Stimulated activated naive CD8-positive, alpha-beta T cell treated with anti-CD3 and anti-CD28 coated beads, Interleukin-15, amount 100 ng/mL, for 72 hours (primary cell): ENCODE results near the gene KNL1.

Source experiments
- ATAC-seq: fragments of 150-1000 bp; cut with Tn5 transposase; 2 replicates; pipeline ENCODE4 v1.10.0; 2021; ENCODE audit warnings: mild to moderate bottlenecking, moderate library complexity
- DNase-seq, 2 donors: peaks; one replicate each; pipeline ENCODE4 v3.0.0; 2021 to 2022
- H3K27ac Mint-ChIP-seq, 2 donors: one replicate each; pipeline ENCODE4 v1.8.0; 2022; ENCODE audit warnings: mild to moderate bottlenecking in 2 of 2, mixed read lengths in 2 of 2, moderate library complexity in 2 of 2
- H3K27me3 Mint-ChIP-seq: one replicate; pipeline ENCODE4 v1.8.0; 2022; ENCODE audit warnings: mixed read lengths
- H3K4me1 Mint-ChIP-seq: one replicate; pipeline ENCODE4 v1.8.0; 2022; ENCODE audit warnings: mild to moderate bottlenecking, mixed read lengths
- H3K4me3 Mint-ChIP-seq, 2 donors: one replicate each; pipeline ENCODE4 v1.8.0; 2022; ENCODE audit warnings: mild to moderate bottlenecking in 2 of 2, mixed read lengths in 2 of 2, moderate library complexity in 1 of 2
- H3K9me3 Mint-ChIP-seq, 2 donors: one replicate each; pipeline ENCODE4 v1.8.0; 2022; ENCODE audit warnings: mixed read lengths in 2 of 2

KNL1 gene, protein sequence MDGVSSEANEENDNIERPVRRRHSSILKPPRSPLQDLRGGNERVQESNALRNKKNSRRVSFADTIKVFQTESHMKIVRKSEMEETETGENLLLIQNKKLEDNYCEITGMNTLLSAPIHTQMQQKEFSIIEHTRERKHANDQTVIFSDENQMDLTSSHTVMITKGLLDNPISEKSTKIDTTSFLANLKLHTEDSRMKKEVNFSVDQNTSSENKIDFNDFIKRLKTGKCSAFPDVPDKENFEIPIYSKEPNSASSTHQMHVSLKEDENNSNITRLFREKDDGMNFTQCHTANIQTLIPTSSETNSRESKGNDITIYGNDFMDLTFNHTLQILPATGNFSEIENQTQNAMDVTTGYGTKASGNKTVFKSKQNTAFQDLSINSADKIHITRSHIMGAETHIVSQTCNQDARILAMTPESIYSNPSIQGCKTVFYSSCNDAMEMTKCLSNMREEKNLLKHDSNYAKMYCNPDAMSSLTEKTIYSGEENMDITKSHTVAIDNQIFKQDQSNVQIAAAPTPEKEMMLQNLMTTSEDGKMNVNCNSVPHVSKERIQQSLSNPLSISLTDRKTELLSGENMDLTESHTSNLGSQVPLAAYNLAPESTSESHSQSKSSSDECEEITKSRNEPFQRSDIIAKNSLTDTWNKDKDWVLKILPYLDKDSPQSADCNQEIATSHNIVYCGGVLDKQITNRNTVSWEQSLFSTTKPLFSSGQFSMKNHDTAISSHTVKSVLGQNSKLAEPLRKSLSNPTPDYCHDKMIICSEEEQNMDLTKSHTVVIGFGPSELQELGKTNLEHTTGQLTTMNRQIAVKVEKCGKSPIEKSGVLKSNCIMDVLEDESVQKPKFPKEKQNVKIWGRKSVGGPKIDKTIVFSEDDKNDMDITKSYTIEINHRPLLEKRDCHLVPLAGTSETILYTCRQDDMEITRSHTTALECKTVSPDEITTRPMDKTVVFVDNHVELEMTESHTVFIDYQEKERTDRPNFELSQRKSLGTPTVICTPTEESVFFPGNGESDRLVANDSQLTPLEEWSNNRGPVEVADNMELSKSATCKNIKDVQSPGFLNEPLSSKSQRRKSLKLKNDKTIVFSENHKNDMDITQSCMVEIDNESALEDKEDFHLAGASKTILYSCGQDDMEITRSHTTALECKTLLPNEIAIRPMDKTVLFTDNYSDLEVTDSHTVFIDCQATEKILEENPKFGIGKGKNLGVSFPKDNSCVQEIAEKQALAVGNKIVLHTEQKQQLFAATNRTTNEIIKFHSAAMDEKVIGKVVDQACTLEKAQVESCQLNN (N-terminal part only)

GRCh38 chr15:40593588-40594428, at the start of gene KNL1:
TSS of gene KNL1 (plus strand) at chr15:40594249. CDS start at chr15:40602932, 8,683 bp downstream.
- ATAC-seq, result peak; percentile 89
- Mint-ChIP-seq H3K9me3 (no peaks in the 10 kb centered on the region), H3K27me3 (peaks cover 8% of the 10 kb centered on the region), H3K4me1 (peaks cover 36% of the 10 kb centered on the region), H3K27ac (peak within 1 kb of the TSS; percentile 99), H3K4me3 (peak within 1 kb of the TSS; percentile 87 to 90)
- peak; percentile 95 to 96 for DNase-seq

GRCh38 chr15:40545457-40545856, 48.6 kb upstream of the KNL1 start:
- H3K4me3 Mint-ChIP-seq, result no peak overlapping the region
- peaks cover 10% of the 10 kb centered on the region for H3K4me1 Mint-ChIP-seq
- H3K27me3 Mint-ChIP-seq, result no peaks in the 10 kb centered on the region
- ATAC-seq (no peak), DNase-seq (no peak)
- H3K9me3 Mint-ChIP-seq, result no peaks in the 10 kb centered on the region
- no peak overlapping the region for H3K27ac Mint-ChIP-seq

DNA sequence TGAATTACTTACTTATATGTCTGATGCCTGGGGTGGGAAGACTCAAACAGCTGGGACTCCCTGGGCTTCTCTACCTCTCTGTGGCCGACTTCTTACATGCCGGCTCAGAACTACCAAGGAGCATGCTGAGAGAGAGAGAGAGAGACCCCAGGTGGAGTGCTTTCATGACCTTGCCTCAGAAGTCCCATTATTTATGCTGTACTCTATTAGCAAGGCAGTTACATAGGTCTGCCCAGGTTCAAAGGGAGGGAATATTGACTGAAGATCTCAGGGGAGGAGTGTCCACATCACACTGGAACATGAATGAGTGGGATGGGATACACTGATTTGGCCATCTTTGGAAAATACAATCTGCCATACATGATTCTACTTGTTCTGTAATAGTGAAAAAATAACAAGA, 45.4 kb upstream of the KNL1 start:
- ATAC-seq (no peak), DNase-seq (no peak)
- H3K9me3 Mint-ChIP-seq, result no peaks in the 10 kb centered on the region
- H3K4me1 Mint-ChIP-seq, result peaks cover 6% of the 10 kb centered on the region
- H3K27me3 Mint-ChIP-seq, result no peaks in the 10 kb centered on the region
- H3K4me3 Mint-ChIP-seq, result no peak overlapping the region
- no peak overlapping the region for H3K27ac Mint-ChIP-seq

DNA sequence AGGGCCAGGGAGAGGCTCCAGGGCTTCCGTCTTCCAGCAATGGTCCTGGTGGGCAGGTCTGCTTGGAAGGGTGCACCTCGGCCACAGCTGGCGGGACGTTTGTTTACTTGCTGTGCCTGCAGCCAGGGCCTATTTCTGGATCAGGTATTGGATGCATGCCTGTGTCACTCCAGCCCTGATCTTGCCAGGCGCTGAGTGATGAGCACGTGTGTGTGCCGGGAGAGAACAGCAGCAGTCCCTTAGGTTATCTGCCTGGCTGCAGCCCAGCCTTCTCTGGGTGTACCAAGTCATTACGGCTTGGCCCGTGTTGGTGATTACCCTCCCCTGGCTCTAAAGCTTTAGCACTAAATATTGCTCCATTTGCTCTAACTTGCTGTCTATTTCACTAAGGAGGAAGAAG, 44.2 kb upstream of the KNL1 start:
- Mint-ChIP-seq H3K27me3 (no peaks in the 10 kb centered on the region), H3K4me3 (no peak overlapping the region), H3K9me3 (no peaks in the 10 kb centered on the region), H3K4me1 (no peaks in the 10 kb centered on the region), H3K27ac (no peak overlapping the region)
- DNase-seq (no peak), ATAC-seq (no peak)

- no peaks in the 10 kb centered on the region for H3K4me1 Mint-ChIP-seq
- DNase-seq (no peak), ATAC-seq (no peak)
- H3K27me3 Mint-ChIP-seq, result no peaks in the 10 kb centered on the region
- H3K27ac Mint-ChIP-seq, result no peak overlapping the region
- no peak overlapping the region for H3K4me3 Mint-ChIP-seq
- H3K9me3 Mint-ChIP-seq, result no peaks in the 10 kb centered on the region
These were observed 43.6 kb upstream of the KNL1 start for GRCh38 chr15:40550341-40551037.

DNA sequence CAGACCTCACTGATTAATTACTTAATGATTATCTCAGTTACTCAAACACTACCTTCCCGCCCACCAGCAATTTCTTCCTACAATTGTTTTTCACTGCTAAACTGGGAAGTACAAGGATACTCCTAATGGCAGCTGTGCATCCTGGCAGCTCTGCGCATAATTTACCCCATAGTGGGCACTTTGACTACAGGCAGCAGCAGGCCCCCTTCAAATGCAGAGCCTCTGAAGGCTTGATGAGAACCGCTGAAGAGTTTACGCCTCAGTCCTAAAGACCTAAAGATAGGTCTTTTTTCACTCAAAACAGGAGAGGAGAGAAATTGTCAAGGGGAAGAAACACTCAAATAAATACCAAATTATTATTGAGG, 39.9 kb upstream of the KNL1 start:
- Mint-ChIP-seq H3K4me1 (peaks cover 8% of the 10 kb centered on the region), H3K27me3 (no peaks in the 10 kb centered on the region), H3K9me3 (no peaks in the 10 kb centered on the region), H3K4me3 (no peak overlapping the region), H3K27ac (no peak overlapping the region)
- ATAC-seq (no peak), DNase-seq (no peak)

DNA sequence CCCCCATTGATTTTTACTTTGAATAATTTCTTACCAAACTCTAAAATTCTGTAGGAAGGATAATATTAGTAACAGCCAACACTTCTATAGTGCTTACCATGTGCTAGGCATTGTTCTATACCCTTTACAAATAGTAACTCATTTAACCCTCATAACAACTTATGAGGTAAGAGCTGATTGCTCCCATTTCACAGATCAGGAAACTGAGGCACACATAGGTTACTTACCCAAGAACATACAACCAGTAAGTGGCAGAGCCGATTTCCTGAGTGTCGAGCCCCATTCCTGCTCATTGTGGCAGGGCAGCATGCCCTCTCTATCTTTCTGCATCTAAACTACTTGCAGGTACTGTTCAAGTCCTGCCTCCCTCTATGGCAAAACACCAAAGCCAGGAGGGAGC, 38.2 kb upstream of the KNL1 start:
- ATAC-seq (no peak), DNase-seq (no peak)
- Mint-ChIP-seq H3K4me3 (no peak overlapping the region), H3K4me1 (peaks cover 16% of the 10 kb centered on the region), H3K27ac (peak overlapping the region in 1 of 2 donors; percentile 42), H3K27me3 (no peaks in the 10 kb centered on the region), H3K9me3 (no peaks in the 10 kb centered on the region)

DNA sequence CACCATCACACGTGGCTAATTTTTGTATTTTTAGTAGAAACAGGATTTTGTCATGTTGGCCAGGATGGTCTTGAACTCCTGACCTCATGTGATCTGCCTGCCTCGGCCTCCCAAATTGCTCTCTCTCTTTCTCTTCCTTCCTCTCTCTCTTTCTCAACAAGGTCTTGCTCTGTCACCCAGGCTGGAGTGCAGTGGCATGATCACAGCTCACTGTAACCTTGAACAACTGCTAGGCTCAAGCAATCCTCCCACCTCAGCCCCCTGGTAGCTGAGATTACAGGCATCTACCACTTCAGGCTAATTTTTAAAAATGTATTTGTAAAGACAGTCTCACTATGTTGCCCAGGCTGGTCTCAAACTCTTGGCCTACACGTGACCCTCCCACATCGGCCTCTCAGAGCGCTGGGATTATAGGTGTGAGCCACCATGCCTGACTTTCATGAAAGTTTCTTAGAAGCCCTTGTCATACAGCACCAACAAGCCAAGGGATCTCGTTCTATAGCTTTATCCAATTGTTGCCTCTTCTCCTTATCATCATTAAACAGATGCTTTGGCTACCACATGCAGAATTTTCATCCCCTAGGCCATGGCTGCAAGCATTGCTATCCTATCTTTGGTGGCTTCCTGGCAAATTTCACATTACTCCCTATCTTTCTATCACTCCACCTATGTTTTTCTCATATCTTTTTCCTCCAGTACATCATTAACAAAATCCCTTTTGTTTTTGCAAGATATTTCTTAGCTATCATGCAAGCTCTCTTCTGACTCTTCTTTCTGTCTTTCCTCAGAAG, 34.9 kb upstream of the KNL1 start:
- Mint-ChIP-seq H3K4me3 (no peak overlapping the region), H3K27ac (peak overlapping the region in 1 of 2 donors; percentile 0), H3K27me3 (no peaks in the 10 kb centered on the region), H3K9me3 (no peaks in the 10 kb centered on the region), H3K4me1 (peaks cover 30% of the 10 kb centered on the region)
- no peak for ATAC-seq
- DNase-seq, result no peak

DNA sequence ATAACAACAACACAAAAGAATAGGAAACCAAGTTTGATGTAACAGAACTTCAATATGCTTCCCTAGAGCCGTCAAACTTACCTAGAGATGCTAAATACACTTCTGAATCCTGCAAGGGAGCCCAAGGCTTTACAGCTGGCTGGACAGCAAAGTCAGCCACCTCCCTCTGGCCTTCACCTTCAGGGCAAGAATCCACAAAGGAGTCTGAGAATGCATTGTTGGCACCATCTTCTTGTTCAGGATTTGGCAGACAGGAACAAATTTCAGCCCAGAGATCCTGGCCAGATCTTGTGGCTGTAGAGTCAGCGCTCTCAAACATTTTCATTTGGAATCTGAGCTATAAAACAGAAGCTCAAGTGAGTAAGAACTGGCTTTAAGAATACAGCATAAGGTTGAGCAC, 31.4 kb upstream of the KNL1 start:
- DNase-seq (no peak), ATAC-seq (no peak)
- Mint-ChIP-seq H3K9me3 (no peaks in the 10 kb centered on the region), H3K4me1 (peaks cover 51% of the 10 kb centered on the region), H3K27ac (no peak overlapping the region), H3K27me3 (no peaks in the 10 kb centered on the region), H3K4me3 (no peak overlapping the region)

- Mint-ChIP-seq H3K4me3 (peak overlapping the region; percentile 35 to 94), H3K27me3 (no peaks in the 10 kb centered on the region), H3K4me1 (peaks cover 54% of the 10 kb centered on the region)
These were observed 30.6 kb upstream of the KNL1 start for GRCh38 chr15:40563426-40563825.

DNA sequence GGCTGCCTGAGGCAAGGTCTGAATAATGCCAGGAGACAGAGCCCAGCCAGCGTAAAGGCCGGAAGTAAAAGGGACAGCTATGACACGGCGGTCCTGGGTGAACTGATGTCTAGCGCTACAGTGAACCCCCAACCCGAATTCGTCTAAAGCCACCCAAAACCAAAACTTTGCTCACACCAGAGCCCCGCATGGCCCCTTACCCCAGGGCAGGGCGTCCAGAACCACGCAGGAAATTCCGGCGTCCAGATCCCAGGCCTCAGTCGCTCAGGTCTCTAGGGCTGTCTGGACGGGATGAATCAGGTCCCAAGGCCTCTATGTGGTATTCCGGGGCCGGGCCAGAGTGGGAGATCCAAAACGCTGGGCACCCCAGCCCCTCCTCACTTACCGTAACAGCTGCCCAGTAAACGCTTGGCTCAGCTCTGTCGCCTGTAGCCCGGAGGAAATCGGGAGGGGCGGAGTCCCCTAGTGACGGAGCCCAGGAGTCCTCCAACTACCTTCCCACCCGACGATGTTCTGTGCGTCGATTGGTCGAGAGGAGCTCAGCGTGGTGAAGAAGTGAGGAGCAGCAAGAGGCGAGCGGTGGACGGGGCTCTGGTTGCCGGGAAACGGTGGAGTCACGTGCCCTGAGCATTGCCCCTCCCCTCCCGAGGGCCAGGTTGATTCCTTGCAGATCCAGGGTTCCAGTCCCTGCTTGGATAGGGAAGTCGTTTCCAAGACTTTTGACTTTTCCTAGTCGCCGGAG, 29.3 kb upstream of the KNL1 start, which contains the start of gene CCDC32:
Gene CCDC32 (minus strand): TSS at position 452 of the 742 bp plus-strand sequence. CDS start 2,027 bp downstream, outside the sequence.
- Mint-ChIP-seq H3K27ac (peak within 1 kb of the TSS; percentile 85 to 95), H3K4me3 (peak within 1 kb of the TSS; percentile 94), H3K4me1 (peaks cover 51% of the 10 kb centered on the region), H3K27me3 (no peaks in the 10 kb centered on the region), H3K9me3 (no peaks in the 10 kb centered on the region)
- ATAC-seq, result peak; percentile 97
- DNase-seq, result peak; percentile 88 to 95

More at GRCh38 chr15:40563426-40563825, 30.6 kb upstream of the KNL1 start:
- DNase-seq (no peak), ATAC-seq (no peak)
- Mint-ChIP-seq H3K9me3 (no peaks in the 10 kb centered on the region), H3K27ac (peak overlapping the region in 1 of 2 donors; percentile 55)

DNA sequence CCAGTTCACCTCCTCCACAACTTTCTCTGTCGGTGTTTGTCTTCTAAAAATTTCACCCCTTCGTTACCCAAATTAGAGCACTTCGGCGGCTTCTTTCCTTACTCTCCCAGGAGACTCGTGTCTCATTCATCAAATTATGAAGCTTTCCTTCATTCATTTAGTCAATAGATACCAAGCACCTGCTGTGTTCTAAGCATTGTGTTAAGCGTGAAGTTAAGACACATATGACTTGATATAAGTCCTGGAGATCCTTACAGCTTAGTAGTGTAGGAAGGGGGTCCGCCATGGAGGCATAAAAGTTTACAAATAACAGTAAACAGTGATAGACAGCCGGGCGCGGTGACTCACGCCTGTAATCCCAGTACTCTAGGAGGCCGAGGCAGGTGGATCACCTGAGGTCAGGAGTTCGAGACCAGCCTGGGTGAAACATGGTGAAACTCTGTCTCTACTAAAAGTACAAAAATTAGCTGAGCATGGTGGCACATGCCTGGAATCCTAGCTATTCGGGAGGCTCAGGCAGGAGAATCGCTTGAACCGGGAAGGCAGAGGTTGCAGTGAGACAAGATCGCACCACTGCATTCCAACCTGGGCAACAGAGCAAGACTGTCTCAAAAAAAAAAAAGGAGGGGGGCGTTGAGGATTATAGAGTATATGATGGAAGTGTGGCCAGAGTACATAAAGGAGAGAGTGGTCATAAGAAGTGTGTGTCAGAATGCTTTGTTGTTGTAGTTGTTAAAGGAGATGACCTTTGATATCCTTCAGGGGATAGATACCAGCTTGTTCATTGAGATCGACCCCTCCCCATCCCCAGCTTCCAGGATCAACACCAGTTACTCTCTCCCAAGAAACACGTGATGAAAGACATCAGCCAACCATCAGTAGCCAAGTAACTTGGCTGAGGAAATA, 28.5 kb upstream of the KNL1 start:
- Mint-ChIP-seq H3K27ac (peak overlapping the region; percentile 69 to 72), H3K4me3 (peak overlapping the region; percentile 94), H3K27me3 (no peaks in the 10 kb centered on the region), H3K9me3 (no peaks in the 10 kb centered on the region), H3K4me1 (peaks cover 51% of the 10 kb centered on the region)
- ATAC-seq (no peak), DNase-seq (no peak)
